ENCODE data around the gene CADPS.

CADPS gene

GRCh38 chr3:62378311-62378789 is 496.9 kb downstream of the CADPS start:
- Histone ChIP-seq H3K27me3 (peaks cover 0 to 85% of the 10 kb centered on the region in 2 donors), H3K4me3 (peak overlapping the region in 1 of 2 donors; percentile 9), H3K4me1 (peaks cover 0 to 37% (median 23%) of the 10 kb centered on the region in 4 donors), H3K9me3 (no peaks in the 10 kb centered on the region), H3K27ac (no peak overlapping the region), H3K36me3 (no peaks in the 10 kb centered on the region)
- no peak for DNase-seq
- TF ChIP-seq CTCF (IDR thresholded peaks at IDR 0.05) = no peak
- intact Hi-C loops (cut with DNase I; ENCODE audit: low total_unique reads) = no loop called here

GRCh38 chr3:62376906-62377877 is 498.0 kb downstream of the CADPS start:
- intact Hi-C loops (cut with DNase I; ENCODE audit: low total_unique reads) = no loop called here
- Histone ChIP-seq H3K27me3 (peaks cover 0 to 94% of the 10 kb centered on the region in 2 donors), H3K4me3 (no peak overlapping the region), H3K36me3 (no peaks in the 10 kb centered on the region), H3K9me3 (no peaks in the 10 kb centered on the region), H3K4me1 (peaks cover 0 to 49% (median 33%) of the 10 kb centered on the region in 4 donors), H3K27ac (no peak overlapping the region)
- DNase-seq = no peak
- no peak for TF ChIP-seq CTCF (IDR thresholded peaks at IDR 0.05)

GRCh38 chr3:62376454-62376720 is 498.8 kb downstream of the CADPS start:
- Histone ChIP-seq H3K27me3 (peaks cover 0 to 98% of the 10 kb centered on the region in 2 donors), H3K4me1 (peaks cover 0 to 57% (median 37%) of the 10 kb centered on the region in 4 donors), H3K27ac (no peak overlapping the region), H3K9me3 (no peaks in the 10 kb centered on the region), H3K36me3 (no peaks in the 10 kb centered on the region), H3K4me3 (no peak overlapping the region)
- no peak for TF ChIP-seq CTCF (IDR thresholded peaks at IDR 0.05)
- no peak for DNase-seq
- intact Hi-C loops (cut with DNase I; ENCODE audit: low total_unique reads) = no loop called here

GRCh38 chr3:62375655-62376453 is 499.4 kb downstream of the CADPS start:
- intact Hi-C loops (cut with DNase I; ENCODE audit: low total_unique reads) = no loop called here
- peaks cover 0 to 62% (median 41%) of the 10 kb centered on the region in 4 donors for H3K4me1 ChIP-seq
- no peak overlapping the region for H3K4me3 ChIP-seq

More at GRCh38 chr3:62375655-62376453, 499.4 kb downstream of the CADPS start:
- no peaks in the 10 kb centered on the region for H3K9me3 ChIP-seq
- H3K36me3 ChIP-seq = no peaks in the 10 kb centered on the region
- TF ChIP-seq CTCF (IDR thresholded peaks at IDR 0.05) = no peak
- no peak overlapping the region for H3K27ac ChIP-seq
- H3K27me3 ChIP-seq = peaks cover 2 to 98% of the 10 kb centered on the region in 2 donors
- DNase-seq = no peak
